ENCODE data around the gene MBLAC1.

- TF ChIP-seq CTCF (IDR thresholded peaks at IDR 0.05), result no peak
- TF ChIP-seq POLR2A (IDR thresholded peaks at IDR 0.05), result no peak
- TF ChIP-seq EP300 (IDR thresholded peaks at IDR 0.05; ENCODE audit: low read depth), result no peak
- TF ChIP-seq POLR2AphosphoS5 (IDR thresholded peaks at IDR 0.05), result no peak
These were observed 15.7 kb downstream of the MBLAC1 start for GRCh38 chr7:100142461-100142860.
